ENCODE data around the gene CENPF. TPM values are rescaled to one million over a fixed set of nuclear protein-coding genes. Genes with fewer than 3 reads are reported as not detected.
"Not testable (repeated sequence)": the region's sequence is repeated elsewhere in the genome, so short reads cannot be mapped to it uniquely, and the experiment has no call there.

CENPF gene
- total RNA-seq, 1 donor from 2014 or later, result 20.8 TPM

DNA sequence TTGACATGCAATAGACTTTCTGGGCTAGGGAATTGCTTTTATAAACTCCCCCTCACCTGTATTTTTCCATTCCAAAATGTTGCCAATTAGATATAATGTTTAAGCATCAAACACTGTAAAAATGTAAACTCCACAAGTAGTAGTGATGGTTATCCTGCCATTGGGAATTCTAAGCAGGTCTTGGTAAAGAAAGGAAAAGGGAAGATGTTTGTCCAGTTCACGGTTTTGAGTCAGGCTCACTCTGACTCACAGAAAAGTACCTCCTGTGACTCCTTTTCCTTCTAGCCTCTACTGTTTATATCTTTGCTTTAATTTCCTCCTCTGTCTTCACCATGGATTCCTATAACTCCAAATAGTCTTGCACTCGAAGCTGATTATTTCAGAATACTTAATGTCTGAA lies 32.6 kb upstream of the CENPF start:
- no peak overlapping the region for H3K27ac Mint-ChIP-seq (ENCODE audit: unreplicated experiment)
- DNase-seq (ENCODE audit: low spot score), result no peak

DNA sequence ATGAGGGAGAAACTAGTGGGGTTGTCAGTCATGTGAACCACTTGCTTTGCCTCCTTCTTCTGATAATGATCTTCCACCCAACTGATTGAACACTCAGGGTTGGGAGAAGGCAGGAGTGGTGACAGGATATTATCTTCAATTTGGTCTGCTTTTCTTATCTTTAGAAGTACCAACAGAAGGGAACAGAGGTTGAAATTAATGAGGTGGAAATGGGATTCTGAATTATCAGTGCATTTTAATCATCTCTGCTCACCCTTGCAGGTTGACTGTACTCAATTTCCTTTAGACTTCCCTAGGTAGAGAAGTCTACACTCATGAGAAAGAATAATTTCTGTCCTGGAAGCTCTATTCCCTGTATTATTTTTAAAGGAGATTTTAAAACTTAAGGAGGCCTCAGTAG lies 31.7 kb upstream of the CENPF start:
- H3K4me3 Mint-ChIP-seq (ENCODE audit: unreplicated experiment), result no peak overlapping the region
- no peak for DNase-seq (ENCODE audit: low spot score)
- TF ChIP-seq, protein P1, sequence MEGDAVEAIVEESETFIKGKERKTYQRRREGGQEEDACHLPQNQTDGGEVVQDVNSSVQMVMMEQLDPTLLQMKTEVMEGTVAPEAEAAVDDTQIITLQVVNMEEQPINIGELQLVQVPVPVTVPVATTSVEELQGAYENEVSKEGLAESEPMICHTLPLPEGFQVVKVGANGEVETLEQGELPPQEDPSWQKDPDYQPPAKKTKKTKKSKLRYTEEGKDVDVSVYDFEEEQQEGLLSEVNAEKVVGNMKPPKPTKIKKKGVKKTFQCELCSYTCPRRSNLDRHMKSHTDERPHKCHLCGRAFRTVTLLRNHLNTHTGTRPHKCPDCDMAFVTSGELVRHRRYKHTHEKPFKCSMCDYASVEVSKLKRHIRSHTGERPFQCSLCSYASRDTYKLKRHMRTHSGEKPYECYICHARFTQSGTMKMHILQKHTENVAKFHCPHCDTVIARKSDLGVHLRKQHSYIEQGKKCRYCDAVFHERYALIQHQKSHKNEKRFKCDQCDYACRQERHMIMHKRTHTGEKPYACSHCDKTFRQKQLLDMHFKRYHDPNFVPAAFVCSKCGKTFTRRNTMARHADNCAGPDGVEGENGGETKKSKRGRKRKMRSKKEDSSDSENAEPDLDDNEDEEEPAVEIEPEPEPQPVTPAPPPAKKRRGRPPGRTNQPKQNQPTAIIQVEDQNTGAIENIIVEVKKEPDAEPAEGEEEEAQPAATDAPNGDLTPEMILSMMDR (IDR thresholded peaks at IDR 0.05; ENCODE audit: unreplicated experiment), result no peak
- H3K27ac Mint-ChIP-seq (ENCODE audit: unreplicated experiment), result no peak overlapping the region
- peaks cover 6% of the 10 kb centered on the region for H3K36me3 Mint-ChIP-seq (ENCODE audit: low read depth, unreplicated experiment)
- peaks cover 12% of the 10 kb centered on the region for H3K4me1 Mint-ChIP-seq (ENCODE audit: unreplicated experiment)
- H3K9me3 Mint-ChIP-seq (ENCODE audit: unreplicated experiment), result peaks cover 6% of the 10 kb centered on the region
- no peaks in the 10 kb centered on the region for H3K27me3 Mint-ChIP-seq (ENCODE audit: unreplicated experiment)

More for the DNA sequence above, 32.6 kb upstream of the CENPF start:
- no peaks in the 10 kb centered on the region for H3K9me3 Mint-ChIP-seq (ENCODE audit: unreplicated experiment)
- H3K27me3 Mint-ChIP-seq (ENCODE audit: unreplicated experiment), result no peaks in the 10 kb centered on the region
- H3K4me3 Mint-ChIP-seq (ENCODE audit: unreplicated experiment), result no peak overlapping the region
- TF ChIP-seq, protein P1 (IDR thresholded peaks at IDR 0.05; ENCODE audit: unreplicated experiment), result no peak
- peaks cover 12% of the 10 kb centered on the region for H3K4me1 Mint-ChIP-seq (ENCODE audit: unreplicated experiment)
- H3K36me3 Mint-ChIP-seq (ENCODE audit: low read depth, unreplicated experiment), result no peaks in the 10 kb centered on the region

DNA sequence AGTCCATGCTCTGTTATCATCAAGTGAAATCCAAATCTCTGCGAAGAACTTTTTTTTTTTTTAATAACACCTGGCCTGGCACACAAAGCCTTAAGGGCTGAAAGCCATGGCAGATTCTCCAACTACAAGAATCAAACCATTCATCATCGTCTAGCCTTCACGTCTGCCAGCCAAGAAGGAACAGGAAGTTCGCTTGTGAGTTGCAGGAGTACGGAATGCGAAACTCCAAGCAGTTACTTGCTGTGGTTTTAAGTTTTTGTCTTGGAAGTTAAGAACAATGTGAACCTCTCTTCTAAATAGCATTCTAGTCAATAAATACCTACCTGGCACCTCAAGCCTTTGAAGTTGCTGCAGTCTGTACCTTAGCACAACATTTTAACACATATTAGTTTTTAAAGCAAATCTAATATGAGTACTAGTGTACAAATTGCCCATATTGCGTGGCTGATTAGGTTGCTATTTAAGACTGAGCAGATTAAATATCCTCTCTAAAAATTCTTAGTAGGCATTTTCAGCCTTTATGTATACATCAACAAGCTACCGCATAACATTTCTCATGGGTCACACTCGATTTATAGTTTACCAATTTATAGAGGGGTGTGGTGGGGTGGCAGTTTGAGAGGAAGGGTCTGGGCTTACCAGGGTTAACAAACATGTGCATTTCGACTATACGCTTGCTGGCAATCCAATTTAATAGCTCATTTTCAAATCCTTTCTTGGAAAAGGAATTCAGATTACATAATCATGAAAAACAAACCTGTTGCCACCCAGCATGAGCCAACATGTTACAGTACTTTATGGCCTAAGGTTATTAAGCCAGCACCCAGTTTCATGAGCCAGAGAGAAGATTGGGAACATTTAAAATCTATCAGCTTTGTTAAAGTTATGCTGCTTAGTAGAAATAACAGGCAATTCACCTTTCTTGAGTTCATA lies 29.3 kb upstream of the CENPF start:
- peaks cover 9% of the 10 kb centered on the region for H3K9me3 Mint-ChIP-seq (ENCODE audit: unreplicated experiment)
- DNase-seq (ENCODE audit: low spot score), result no peak
- no peak overlapping the region for H3K4me3 Mint-ChIP-seq (ENCODE audit: unreplicated experiment)
- H3K27me3 Mint-ChIP-seq (ENCODE audit: unreplicated experiment), result no peaks in the 10 kb centered on the region
- H3K4me1 Mint-ChIP-seq (ENCODE audit: unreplicated experiment), result peaks cover 12% of the 10 kb centered on the region
- H3K36me3 Mint-ChIP-seq (ENCODE audit: low read depth, unreplicated experiment), result peaks cover 17% of the 10 kb centered on the region
- TF ChIP-seq, protein P1 (IDR thresholded peaks at IDR 0.05; ENCODE audit: unreplicated experiment), result no peak
- H3K27ac Mint-ChIP-seq (ENCODE audit: unreplicated experiment), result no peak overlapping the region

DNA sequence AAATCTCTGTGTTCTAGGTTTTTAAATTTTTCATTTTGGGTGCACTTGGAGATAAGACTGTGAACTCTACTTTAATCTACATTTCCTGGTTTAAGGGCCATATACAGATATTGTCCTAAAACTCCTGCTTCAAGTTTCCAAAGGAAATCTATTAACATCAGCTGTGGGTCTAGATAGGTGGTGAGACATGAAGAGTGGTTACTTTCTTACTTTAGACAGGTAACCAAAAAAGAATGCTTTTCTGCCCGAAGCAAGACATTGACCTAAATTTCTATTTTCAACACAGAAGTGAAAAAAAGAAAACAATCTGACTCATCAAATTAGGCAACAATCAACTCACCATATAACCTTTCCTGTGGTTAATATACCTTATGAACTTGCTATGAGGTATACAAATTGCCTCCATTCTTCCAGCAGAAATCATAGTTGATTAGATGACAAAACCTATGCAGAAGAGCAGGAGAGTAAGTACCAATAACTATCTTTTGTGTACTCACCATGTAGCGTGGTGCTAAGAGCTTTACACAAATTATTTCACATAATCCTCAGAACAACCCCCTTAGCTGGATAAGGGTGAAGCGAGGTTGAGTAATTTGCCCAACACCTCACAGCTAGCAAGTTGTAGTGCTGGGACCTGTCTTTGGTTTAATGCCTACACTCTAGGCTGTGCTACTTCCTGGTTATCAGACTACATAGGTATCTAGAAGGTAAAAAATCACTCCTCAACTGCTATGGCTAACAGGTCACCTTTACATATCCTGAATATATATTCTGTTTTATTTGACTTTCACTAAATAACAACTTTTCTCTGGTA lies 28.2 kb upstream of the CENPF start:
- TF ChIP-seq, protein P1 (IDR thresholded peaks at IDR 0.05; ENCODE audit: unreplicated experiment), result no peak
- peaks cover 12% of the 10 kb centered on the region for H3K4me1 Mint-ChIP-seq (ENCODE audit: unreplicated experiment)
- H3K27me3 Mint-ChIP-seq (ENCODE audit: unreplicated experiment), result no peaks in the 10 kb centered on the region
- no peak overlapping the region for H3K27ac Mint-ChIP-seq (ENCODE audit: unreplicated experiment)
- H3K36me3 Mint-ChIP-seq (ENCODE audit: low read depth, unreplicated experiment), result peaks cover 17% of the 10 kb centered on the region
- no peak overlapping the region for H3K4me3 Mint-ChIP-seq (ENCODE audit: unreplicated experiment)
- H3K9me3 Mint-ChIP-seq (ENCODE audit: unreplicated experiment), result peaks cover 9% of the 10 kb centered on the region
- DNase-seq (ENCODE audit: low spot score), result no peak

DNA sequence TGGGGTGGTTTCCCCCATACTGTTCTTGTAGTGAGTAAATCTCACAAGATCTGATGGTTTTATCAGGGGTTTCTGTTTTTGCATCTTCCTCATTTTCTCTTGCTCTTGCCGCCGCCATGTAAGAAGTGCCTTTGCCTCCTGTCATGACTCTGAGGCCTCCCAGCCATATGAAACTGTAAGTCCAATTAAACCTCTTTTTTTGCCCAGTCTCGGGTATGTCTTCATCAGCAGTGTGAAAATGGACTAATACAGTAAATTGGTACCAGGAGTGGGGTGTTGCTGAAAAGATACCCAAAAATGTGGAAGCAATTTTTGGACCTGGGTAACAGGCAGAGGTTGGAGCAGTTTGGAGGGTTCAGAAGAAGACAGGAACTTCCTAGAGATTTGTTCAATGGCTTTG lies 26.9 kb upstream of the CENPF start:
- DNase-seq (ENCODE audit: low spot score); H3K9me3 Mint-ChIP-seq (ENCODE audit: unreplicated experiment); H3K27me3 Mint-ChIP-seq (ENCODE audit: unreplicated experiment); H3K4me3 Mint-ChIP-seq (ENCODE audit: unreplicated experiment); H3K27ac Mint-ChIP-seq (ENCODE audit: unreplicated experiment); H3K4me1 Mint-ChIP-seq (ENCODE audit: unreplicated experiment): not testable (repeated sequence)
- H3K36me3 Mint-ChIP-seq (ENCODE audit: low read depth, unreplicated experiment), result peaks cover 17% of the 10 kb centered on the region
